ENCODE data around the gene ZNF605.

GRCh38 chr12:132921685-132922084, 34.4 kb downstream of the ZNF605 start:
- TF ChIP-seq, protein P1, sequence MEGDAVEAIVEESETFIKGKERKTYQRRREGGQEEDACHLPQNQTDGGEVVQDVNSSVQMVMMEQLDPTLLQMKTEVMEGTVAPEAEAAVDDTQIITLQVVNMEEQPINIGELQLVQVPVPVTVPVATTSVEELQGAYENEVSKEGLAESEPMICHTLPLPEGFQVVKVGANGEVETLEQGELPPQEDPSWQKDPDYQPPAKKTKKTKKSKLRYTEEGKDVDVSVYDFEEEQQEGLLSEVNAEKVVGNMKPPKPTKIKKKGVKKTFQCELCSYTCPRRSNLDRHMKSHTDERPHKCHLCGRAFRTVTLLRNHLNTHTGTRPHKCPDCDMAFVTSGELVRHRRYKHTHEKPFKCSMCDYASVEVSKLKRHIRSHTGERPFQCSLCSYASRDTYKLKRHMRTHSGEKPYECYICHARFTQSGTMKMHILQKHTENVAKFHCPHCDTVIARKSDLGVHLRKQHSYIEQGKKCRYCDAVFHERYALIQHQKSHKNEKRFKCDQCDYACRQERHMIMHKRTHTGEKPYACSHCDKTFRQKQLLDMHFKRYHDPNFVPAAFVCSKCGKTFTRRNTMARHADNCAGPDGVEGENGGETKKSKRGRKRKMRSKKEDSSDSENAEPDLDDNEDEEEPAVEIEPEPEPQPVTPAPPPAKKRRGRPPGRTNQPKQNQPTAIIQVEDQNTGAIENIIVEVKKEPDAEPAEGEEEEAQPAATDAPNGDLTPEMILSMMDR (IDR thresholded peaks at IDR 0.05) = no peak
- no peak for TF ChIP-seq POLR2A (IDR thresholded peaks at IDR 0.05)

Measured in thyroid gland (tissue), 4 donors.